GM23248 (cell line): ENCODE data around the gene CLDN17.

Source experiments
- EZH2 ChIP-seq: fragments of 200-600 bp; sonication (generic); IDR thresholded peaks from 2 replicates; pipeline ENCODE4 v1.6.1; 2018; ENCODE audit warnings: antibody characterized with exemption, mild to moderate bottlenecking; ENCODE audit not compliant: insufficient read depth, poor library complexity, severe bottlenecking
- EZH2phosphoT487 ChIP-seq: fragments of 200-600 bp; sonication (generic); IDR thresholded peaks from 2 replicates; pipeline ENCODE4 v1.6.1; 2018; ENCODE audit warnings: antibody characterized with exemption, moderate library complexity, mild to moderate bottlenecking, low read depth; ENCODE audit not compliant: insufficient read depth

- no peak for TF ChIP-seq EZH2phosphoT487
- TF ChIP-seq EZH2, result no peak
These were observed 19.6 kb upstream of the CLDN17 start for GRCh38 chr21:30186242-30186641.
